HG03064 (cell line): ENCODE measurements around the gene GPX2.

ENCODE experiments used
- ATAC-seq: cut with Tn5 transposase; IDR thresholded peaks from one replicate; pipeline ENCODE4 v1.9.1; 2021; ENCODE audit warnings: low read depth; ENCODE audit not compliant: unreplicated experiment

GPX2 gene

DNA sequence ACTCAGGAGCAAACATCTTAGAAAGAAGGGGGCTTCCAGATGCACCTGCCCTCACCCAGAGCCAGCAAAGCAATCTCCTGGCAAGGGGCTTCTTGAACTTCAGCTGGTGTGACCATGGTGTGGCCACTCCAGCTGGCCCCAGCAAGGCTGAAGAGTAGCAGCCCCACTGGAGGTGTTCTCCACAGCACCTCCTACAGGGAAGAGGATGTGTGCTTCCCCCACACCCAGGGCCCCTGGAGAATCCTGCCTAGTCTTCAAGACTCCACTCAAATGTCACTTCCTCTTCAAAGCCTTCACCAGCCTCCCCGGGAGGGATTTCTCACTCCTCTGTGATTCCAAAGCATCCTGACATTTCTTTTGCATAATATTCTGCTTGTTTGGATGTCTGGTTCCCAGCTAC is 21.1 kb upstream of the GPX2 start:
- ATAC-seq: no peak

DNA sequence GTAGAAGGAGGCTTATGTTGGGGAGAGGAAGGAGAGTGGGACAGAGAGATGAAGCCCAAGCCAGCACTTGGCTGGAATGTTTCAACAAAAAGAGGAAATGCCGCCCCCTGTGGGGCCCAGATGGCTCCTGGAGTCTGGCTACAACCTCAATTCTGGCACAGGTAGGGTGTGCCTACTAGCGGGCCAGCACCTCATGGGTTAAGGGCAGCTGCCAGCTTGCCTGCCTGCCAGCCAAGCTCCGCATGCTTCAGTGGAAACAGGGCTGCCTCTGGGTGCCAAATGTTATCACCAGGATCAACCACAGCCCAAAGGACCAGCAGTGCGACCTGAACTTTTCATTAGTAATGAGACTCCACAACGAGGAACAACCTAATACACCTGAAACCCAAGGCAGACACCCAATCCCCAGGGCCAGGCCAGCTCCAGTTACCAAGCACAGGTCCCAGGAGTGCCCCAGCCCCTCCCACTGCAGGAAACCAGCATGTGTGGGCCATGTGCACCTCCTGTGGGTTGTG is 18.3 kb upstream of the GPX2 start:
- no peak for ATAC-seq

- no peak for ATAC-seq
Observed at GRCh38 chr14:64958743-64959142, 16.2 kb upstream of the GPX2 start.

- ATAC-seq: no peak
Observed at GRCh38 chr14:64958201-64958600, 15.7 kb upstream of the GPX2 start.

GRCh38 chr14:64956697-64957406 is 14.3 kb upstream of the GPX2 start:
- ATAC-seq: no peak

- no peak for ATAC-seq
Observed at GRCh38 chr14:64955297-64955696, 12.8 kb upstream of the GPX2 start.

DNA sequence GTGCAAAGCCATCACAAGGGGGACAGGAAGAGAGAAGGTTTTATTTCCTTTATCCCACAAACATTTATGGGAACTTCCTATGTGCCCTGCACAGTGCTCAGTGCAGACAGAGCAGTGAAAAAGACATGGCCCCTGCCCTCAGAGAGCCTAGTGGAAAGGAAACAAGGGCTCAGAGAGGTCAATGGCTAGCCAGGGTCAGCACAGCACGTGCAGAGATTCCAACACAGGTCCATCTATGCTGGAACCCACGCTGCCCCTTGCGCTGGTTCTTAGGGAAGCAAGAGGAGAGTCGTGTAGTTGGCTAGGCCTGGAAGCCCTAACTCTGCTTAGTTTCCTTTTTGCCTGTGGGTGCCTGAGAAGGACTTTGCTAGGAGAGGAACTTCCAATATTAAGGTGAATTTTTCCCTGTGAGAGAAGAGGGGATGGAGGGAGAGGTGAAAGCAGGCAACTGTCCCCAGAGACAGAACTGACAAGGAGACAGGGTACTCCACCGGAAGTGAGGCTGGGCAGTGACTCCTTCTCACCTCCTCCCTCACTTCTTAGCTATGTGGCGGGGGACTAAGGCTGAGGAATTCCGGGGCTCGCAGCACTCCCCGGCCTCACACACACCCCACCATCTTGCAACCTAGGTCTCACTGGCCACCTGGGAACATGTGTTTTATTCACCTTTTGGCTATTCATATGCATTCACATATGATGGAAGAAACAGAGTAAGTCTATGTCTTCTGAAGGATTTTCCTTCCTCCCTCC is 12.1 kb upstream of the GPX2 start:
- ATAC-seq: no peak

DNA sequence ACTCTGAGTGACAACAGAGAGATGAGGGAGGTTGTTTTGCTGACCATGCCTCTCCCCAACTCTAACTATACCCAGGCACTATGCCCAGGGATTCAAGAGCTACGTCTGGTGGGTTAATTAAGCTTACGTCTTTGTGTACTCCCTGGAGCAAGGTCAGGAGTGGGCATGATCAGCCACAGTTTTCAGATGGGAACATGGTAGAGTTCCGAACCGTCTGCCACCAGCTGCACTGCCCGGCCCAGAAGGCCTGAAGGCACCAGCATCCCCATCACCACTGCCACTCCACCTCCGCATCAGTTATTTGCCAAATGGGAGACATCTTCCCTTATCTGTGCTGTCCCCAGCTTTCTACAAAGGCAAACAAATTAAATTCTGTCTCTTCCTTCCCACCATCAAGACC is 11.1 kb upstream of the GPX2 start:
- no peak for ATAC-seq

DNA sequence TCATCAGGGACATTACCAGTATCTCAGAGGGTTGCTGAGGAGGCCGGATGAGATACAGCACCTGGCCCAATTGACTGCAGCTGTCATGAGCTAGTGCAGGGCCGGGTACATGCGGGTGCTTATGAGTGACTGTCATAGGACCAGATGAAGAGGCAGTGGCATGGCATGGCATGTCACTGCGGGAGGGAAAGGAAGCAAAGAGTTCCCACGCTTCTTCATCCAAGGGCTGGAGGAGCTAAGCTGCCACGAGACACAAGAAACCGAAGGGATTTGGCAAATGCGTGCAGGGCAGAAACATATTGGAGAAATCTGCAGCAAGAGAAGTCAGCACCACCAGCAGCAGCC is 10.7 kb upstream of the GPX2 start:
- ATAC-seq: no peak

- ATAC-seq: no peak
Observed at GRCh38 chr14:64952598-64953309, 10.2 kb upstream of the GPX2 start.

GRCh38 chr14:64951724-64952123 is 9.2 kb upstream of the GPX2 start:
- ATAC-seq: no peak

DNA sequence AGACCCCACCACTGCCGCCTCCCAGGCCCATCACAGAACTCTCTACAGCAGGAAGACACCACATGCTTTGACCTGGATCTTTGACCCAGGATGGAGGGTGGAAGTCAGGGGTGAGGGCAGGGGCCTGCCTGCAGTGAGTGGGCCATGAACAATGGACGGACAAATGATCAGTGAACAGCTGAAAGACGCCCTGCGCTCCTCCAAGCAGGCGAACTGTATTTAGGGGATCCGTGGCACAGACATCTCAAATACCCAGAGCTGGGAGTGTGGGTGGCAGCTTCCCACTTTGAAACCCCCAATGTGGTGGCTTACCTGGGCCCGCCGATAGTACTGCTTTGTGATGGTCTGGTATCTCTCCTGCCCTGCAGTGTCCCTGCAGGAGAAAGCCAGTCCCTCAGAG is 8.7 kb upstream of the GPX2 start:
- no peak for ATAC-seq

- ATAC-seq: no peak
Observed at GRCh38 chr14:64950889-64951288, 8.3 kb upstream of the GPX2 start.

DNA sequence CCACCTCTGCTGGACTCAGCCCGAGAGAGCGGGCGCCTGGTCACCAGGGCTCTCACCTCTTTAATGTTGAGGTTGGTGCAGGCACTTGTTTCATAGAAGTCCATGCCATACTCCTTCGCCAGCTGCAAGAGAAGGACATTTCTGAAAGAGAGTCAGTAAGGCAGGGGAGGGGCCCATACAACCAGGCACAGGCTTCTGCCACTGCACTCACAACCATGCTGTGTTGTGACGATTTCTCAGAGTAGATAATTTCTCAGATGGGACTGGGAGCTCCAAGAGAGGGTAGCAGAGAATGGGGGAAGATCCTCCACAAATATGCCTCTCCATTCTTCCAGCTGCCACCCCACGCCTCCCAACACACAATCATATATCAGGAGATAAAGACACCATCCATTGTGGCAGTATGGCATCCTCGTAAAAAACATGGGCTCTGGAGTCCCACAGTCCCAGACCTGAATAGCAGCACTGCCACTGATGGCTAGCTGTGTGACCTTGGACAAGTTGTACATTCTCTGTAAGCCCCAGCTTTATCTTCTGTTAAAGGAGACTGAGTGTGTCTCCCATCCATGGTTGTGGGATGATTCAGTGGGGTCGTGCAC is 6.2 kb upstream of the GPX2 start:
- ATAC-seq: no peak

- ATAC-seq: no peak
Observed at GRCh38 chr14:64947710-64948611, 5.4 kb upstream of the GPX2 start.

DNA sequence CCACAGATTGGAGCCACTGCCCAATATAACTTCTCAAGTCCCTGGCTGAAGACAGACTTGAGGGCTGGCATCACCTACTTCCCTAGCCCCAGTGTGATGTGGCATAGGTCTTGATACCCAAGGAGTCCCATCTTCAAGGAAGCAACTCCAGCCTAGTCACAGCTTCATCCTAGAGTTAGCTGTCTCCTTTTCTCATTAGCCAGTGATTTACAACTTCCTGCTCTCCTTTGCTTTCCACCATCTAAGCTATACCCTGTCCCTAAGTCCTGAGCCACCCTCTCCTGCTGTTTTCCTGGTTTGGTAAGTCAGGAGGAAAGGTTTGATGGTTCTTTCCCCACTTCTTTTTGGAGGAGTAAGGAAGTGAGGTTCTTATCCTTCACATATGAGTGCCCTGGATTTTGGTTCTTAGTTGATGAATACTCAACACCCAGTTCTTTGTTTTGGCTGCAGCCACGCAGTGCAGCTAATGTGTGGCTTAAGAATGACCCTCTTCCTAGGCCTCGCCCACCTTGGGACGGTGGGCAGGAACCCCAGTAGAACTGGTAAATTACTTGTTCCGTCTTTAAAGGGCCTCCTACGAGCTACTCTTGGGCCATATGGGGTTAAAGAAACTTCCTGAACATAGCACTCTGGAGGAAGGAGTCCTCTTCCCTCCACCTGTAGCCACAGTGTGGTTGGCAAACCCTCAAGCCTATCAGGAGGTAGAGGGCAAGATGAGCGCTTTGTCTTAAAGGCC is 3.9 kb upstream of the GPX2 start:
- no peak for ATAC-seq

DNA sequence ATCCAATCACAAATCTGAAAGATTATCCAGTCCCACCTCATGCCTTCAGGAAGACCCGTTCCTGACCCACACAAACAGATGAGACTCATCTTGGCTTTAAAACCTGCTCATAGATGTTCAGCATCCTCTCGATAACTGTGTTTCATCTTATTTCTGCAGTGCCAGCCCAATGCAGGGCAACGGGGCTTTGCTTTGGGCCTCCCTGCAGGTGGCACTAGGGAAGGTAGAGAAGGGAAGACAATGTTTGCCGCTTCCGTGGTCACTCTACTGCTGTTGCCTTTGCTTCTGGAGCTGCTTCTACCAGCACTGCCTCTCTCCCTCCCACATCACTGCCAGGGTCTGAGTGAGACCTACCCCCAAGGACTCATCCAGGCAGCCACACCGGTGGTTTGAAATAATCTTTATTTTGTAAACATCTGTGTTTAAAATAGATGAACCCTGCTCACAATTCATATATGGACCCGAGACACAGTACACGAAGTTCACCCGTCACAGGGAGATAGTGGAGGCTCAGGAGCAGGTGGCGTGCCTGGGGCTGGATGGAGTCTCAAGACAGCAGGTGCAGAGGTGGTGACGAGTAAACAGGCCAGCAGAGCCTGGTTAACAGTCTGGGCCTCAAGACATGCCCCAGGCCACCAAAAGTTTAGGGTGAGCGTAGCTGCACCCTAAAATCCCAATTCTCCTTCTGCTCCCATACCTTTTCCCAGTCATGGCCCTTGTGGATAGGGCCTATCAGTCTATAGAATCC is 3.1 kb upstream of the GPX2 start:
- no peak for ATAC-seq

GRCh38 chr14:64944861-64945260 is 2.3 kb upstream of the GPX2 start:
- no peak for ATAC-seq

DNA sequence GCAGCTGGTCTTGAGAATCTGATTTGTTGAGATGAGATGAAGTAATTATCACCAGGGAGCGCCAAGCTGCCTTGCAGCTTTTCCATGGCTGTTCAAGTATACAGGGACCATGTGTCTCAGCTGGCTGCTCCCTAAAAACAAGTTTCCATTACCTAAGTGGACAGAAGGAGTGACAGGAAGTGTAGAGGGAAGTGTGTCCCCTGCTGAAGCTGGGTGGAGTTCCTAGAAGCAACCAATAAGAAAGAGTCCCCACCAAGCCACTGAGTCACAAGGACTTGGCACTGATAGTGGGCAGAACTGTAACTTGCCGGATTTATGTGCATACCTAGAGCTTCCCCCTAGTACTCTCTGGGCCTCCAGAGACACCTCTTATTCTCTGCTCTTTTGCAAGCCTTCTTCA is 1.5 kb upstream of the GPX2 start:
- no peak for ATAC-seq
